CD4-positive, alpha-beta T cell treated with Interleukin-6 at 100 ng/mL for 8 hours (primary cell): ENCODE data around the gene HDAC9.

ENCODE experiments used
- DNase-seq: peaks from one replicate; pipeline ENCODE4 v3.0.0-alpha.2; 2020; ENCODE audit warnings: mixed read lengths, low spot score

The HDAC9 gene

GRCh38 chr7:18788026-18788425, 292.5 kb downstream of the HDAC9 start:
- no peak for DNase-seq

GRCh38 chr7:18792871-18793595, 297.5 kb downstream of the HDAC9 start:
- DNase-seq = no peak

- no peak for DNase-seq
Observed at GRCh38 chr7:18796216-18796615, 300.7 kb downstream of the HDAC9 start.

GRCh38 chr7:18798088-18798906, 302.7 kb downstream of the HDAC9 start:
- no peak for DNase-seq

- no peak for DNase-seq
Observed at GRCh38 chr7:18799899-18800298, 304.4 kb downstream of the HDAC9 start.

- no peak for DNase-seq
Observed at GRCh38 chr7:18803923-18804322, 308.4 kb downstream of the HDAC9 start.

- no peak for DNase-seq
Observed at GRCh38 chr7:18806177-18806576, 310.6 kb downstream of the HDAC9 start.

GRCh38 chr7:18808026-18808425, 312.5 kb downstream of the HDAC9 start:
- DNase-seq = no peak

GRCh38 chr7:18815261-18815960, 319.9 kb downstream of the HDAC9 start:
- no peak for DNase-seq

GRCh38 chr7:18820981-18821380, 325.4 kb downstream of the HDAC9 start:
- DNase-seq = no peak

- DNase-seq = no peak
Observed at GRCh38 chr7:18821554-18821953, 326.0 kb downstream of the HDAC9 start.

GRCh38 chr7:18824157-18824556, 328.6 kb downstream of the HDAC9 start:
- DNase-seq = no peak

GRCh38 chr7:18828260-18828993, 332.9 kb downstream of the HDAC9 start:
- no peak for DNase-seq

- no peak for DNase-seq
Observed at GRCh38 chr7:18828994-18829857, 333.7 kb downstream of the HDAC9 start.

GRCh38 chr7:18829858-18830285, 334.3 kb downstream of the HDAC9 start:
- DNase-seq = no peak

- DNase-seq = no peak
Observed at GRCh38 chr7:18831419-18831818, 335.9 kb downstream of the HDAC9 start.

- DNase-seq = no peak
Observed at GRCh38 chr7:18831943-18832342, 336.4 kb downstream of the HDAC9 start.

GRCh38 chr7:18834577-18834976, 339.0 kb downstream of the HDAC9 start:
- no peak for DNase-seq

GRCh38 chr7:18835001-18835690, 339.6 kb downstream of the HDAC9 start:
- no peak for DNase-seq

- DNase-seq = no peak
Observed at GRCh38 chr7:18843979-18844378, 348.4 kb downstream of the HDAC9 start.
